H1 (cell line): Measurements from ENCODE around the gene GRK3. TPM values are rescaled to one million over a fixed set of nuclear protein-coding genes. Genes with fewer than 3 reads are reported as not detected.
"Not testable (repeated sequence)": the region's sequence is repeated elsewhere in the genome, so short reads cannot be mapped to it uniquely, and the experiment has no call there.

Experiments
- CTCF ChIA-PET: fragments of 300-600 bp; sonication (Branson Sonifier 250); formaldehyde crosslinking; loops from one replicate; lab custom pipeline; 2021; ENCODE audit not compliant: partially characterized antibody; lab: Charles Lee
- POLR2A ChIA-PET: fragments of 300-600 bp; sonication (Branson Sonifier 250); formaldehyde crosslinking; loops from one replicate; lab custom pipeline; 2021; ENCODE audit warnings: inconsistent platforms; ENCODE audit not compliant: partially characterized antibody; lab: Charles Lee
- DNase-seq, 2 experiments: peaks; one replicate each; pipeline versions ENCODE4 v3.0.0 to v3.0.0-alpha.2; 2010 to 2022; ENCODE audit warnings: low spot score in 2 of 2, low read depth in 1 of 2, mixed read lengths in 1 of 2
- FAIRE-seq: peaks from 2 replicates; lab custom pipeline; 2011; peaks lifted over from hg19 to GRCh38; lab: Jason Lieb, UNC
- H2AFZ ChIP-seq: 2 replicates; pipeline ENCODE4 v1.8.1; 2012; ENCODE audit warnings: low read length, inconsistent platforms
- H2AK5ac ChIP-seq: 2 replicates; pipeline ENCODE4 v1.6.1; 2013; ENCODE audit warnings: low read depth, low read length
- H2BK120ac ChIP-seq: replicated peaks from 2 replicates; pipeline ENCODE3; 2013; ENCODE audit warnings: low read depth, low read length, inconsistent platforms
- H2BK12ac ChIP-seq: 2 replicates; pipeline ENCODE4 v1.6.1; 2013; ENCODE audit warnings: low read depth, low read length
- H2BK15ac ChIP-seq: 2 replicates; pipeline ENCODE4 v1.6.1; 2013; ENCODE audit warnings: low read length
- H2BK20ac ChIP-seq: 2 replicates; pipeline ENCODE4 v1.6.1; 2013; ENCODE audit warnings: low read length
- H2BK5ac ChIP-seq: 2 replicates; pipeline ENCODE4 v1.6.1; 2013; ENCODE audit warnings: low read depth, low read length
- H3K14ac ChIP-seq: 2 replicates; pipeline ENCODE4 v1.6.1; 2013; ENCODE audit warnings: inconsistent platforms; ENCODE audit not compliant: insufficient read length
- H3K18ac ChIP-seq: 2 replicates; pipeline ENCODE4 v1.6.1; 2013; ENCODE audit warnings: low read length; ENCODE audit errors: extremely low read depth
- H3K23ac ChIP-seq: 2 replicates; pipeline ENCODE4 v1.6.1; 2013; ENCODE audit warnings: inconsistent platforms; ENCODE audit not compliant: insufficient read length
- H3K23me2 ChIP-seq: 2 replicates; pipeline ENCODE4 v1.6.1; 2013; ENCODE audit warnings: low read depth, low read length
- H3K27ac ChIP-seq: 2 replicates; pipeline ENCODE4 v1.6.1; 2011; ENCODE audit warnings: low read depth, low read length, inconsistent platforms
- H3K27me3 ChIP-seq, 4 experiments: replicated peaks in 1 of 4; 1 replicate in 1 of 4; 2 replicates in 3 of 4; pipeline versions ENCODE4 v1.6.1 to v1.8.1; 2011 to 2013; ENCODE audit warnings: low read length in 3 of 4, mild to moderate bottlenecking in 3 of 4, inconsistent platforms in 2 of 4, mixed read lengths in 2 of 4, moderate library complexity in 1 of 4; ENCODE audit not compliant: control insufficient read depth in 3 of 4, insufficient read depth in 3 of 4; ENCODE audit errors: extremely low read depth in 1 of 4
- H3K36me3 ChIP-seq, 4 experiments: 2 replicates each; pipeline versions ENCODE4 v1.6.1 to v1.8.1; 2011 to 2013; ENCODE audit warnings: mild to moderate bottlenecking in 4 of 4, low read length in 3 of 4, moderate library complexity in 2 of 4, control low read depth in 1 of 4, inconsistent platforms in 1 of 4; ENCODE audit not compliant: insufficient read depth in 4 of 4, control insufficient read depth in 2 of 4
- H3K4ac ChIP-seq: replicated peaks from 2 replicates; pipeline ENCODE3; 2013; ENCODE audit warnings: low read length, low read depth, mixed read lengths, inconsistent platforms; ENCODE audit not compliant: insufficient read length
- H3K4me1 ChIP-seq, 4 experiments: replicated peaks in 1 of 4; 1 replicate in 1 of 4; 2 replicates in 3 of 4; pipeline versions ENCODE4 v1.6.1 to v1.8.1; 2011 to 2013; ENCODE audit warnings: low read length in 3 of 4, inconsistent platforms in 2 of 4, mixed read lengths in 1 of 4; ENCODE audit not compliant: insufficient read depth in 4 of 4, control insufficient read depth in 3 of 4
- H3K4me2 ChIP-seq, 2 experiments: 2 replicates each; pipeline versions ENCODE4 v1.6.1 to v1.8.1; 2011 to 2013; ENCODE audit warnings: low read depth in 2 of 2, low read length in 2 of 2, control low read depth in 1 of 2, inconsistent platforms in 1 of 2, mild to moderate bottlenecking in 1 of 2; ENCODE audit not compliant: insufficient read depth in 1 of 2
- H3K4me3 ChIP-seq, 4 experiments: fragments of 200-600, 300-600 bp in 1 of 4; sonication (generic), shearing (Covaris generic), sonication (Bioruptor Twin) in 1 of 4; 2 replicates each; pipeline versions ENCODE4 v1.5.1 to v1.8.1; 2011 to 2016; ENCODE audit warnings: low read length in 4 of 4, low read depth in 3 of 4, control low read depth in 2 of 4, inconsistent platforms in 2 of 4, mild to moderate bottlenecking in 2 of 4, mixed read lengths in 1 of 4, moderate library complexity in 1 of 4; ENCODE audit not compliant: insufficient read depth in 2 of 4; ENCODE audit errors: extremely low read depth in 1 of 4
- H3K56ac ChIP-seq: replicated peaks from 2 replicates; pipeline ENCODE3; 2013; ENCODE audit warnings: low read depth, mild to moderate bottlenecking, mixed read lengths, low read length, inconsistent platforms; ENCODE audit not compliant: insufficient read length
- H3K79me1 ChIP-seq: 2 replicates; pipeline ENCODE4 v1.6.1; 2013; ENCODE audit warnings: low read depth, low read length, control low read depth
- H3K79me2 ChIP-seq, 2 experiments: 2 replicates each; pipeline versions ENCODE4 v1.6.1 to v1.8.1; 2012 to 2013; ENCODE audit warnings: low read length in 2 of 2, mild to moderate bottlenecking in 2 of 2, inconsistent platforms in 1 of 2; ENCODE audit not compliant: insufficient read depth in 2 of 2, control insufficient read depth in 1 of 2
- H3K9ac ChIP-seq, 4 experiments: replicated peaks in 1 of 4; 1 replicate in 1 of 4; 2 replicates in 3 of 4; pipeline versions ENCODE4 v1.6.1 to v1.8.1; 2011 to 2013; ENCODE audit warnings: low read depth in 3 of 4, low read length in 3 of 4, control low read depth in 2 of 4, mild to moderate bottlenecking in 2 of 4, moderate library complexity in 2 of 4, inconsistent platforms in 1 of 4; ENCODE audit errors: extremely low read depth in 1 of 4
- H3K9me3 ChIP-seq, 2 experiments: 2 replicates each; pipeline versions ENCODE4 v1.6.1 to v1.8.1; 2012 to 2013; ENCODE audit warnings: mild to moderate bottlenecking in 2 of 2, moderate library complexity in 2 of 2, control low read depth in 1 of 2, inconsistent platforms in 1 of 2, low read depth in 1 of 2, low read length in 1 of 2, mixed read lengths in 1 of 2; ENCODE audit not compliant: insufficient read depth in 2 of 2
- H4K20me1 ChIP-seq, 2 experiments: replicated peaks in 1 of 2; 2 replicates each; pipeline versions ENCODE3 to v1.8.1; 2011 to 2013; ENCODE audit warnings: inconsistent platforms in 2 of 2, low read length in 2 of 2, mild to moderate bottlenecking in 1 of 2; ENCODE audit not compliant: insufficient read depth in 2 of 2, control insufficient read depth in 1 of 2
- H4K5ac ChIP-seq: 2 replicates; pipeline ENCODE4 v1.6.1; 2013; ENCODE audit warnings: low read length, low read depth, mixed read lengths, inconsistent platforms; ENCODE audit not compliant: insufficient read length
- H4K8ac ChIP-seq: 2 replicates; pipeline ENCODE4 v1.8.0; 2013; ENCODE audit warnings: mild to moderate bottlenecking, moderate library complexity, low read length, inconsistent platforms; ENCODE audit not compliant: insufficient read depth; ENCODE audit errors: extremely low read depth
- H4K91ac ChIP-seq: replicated peaks from 2 replicates; pipeline ENCODE3; 2013; ENCODE audit warnings: low read length, mixed read lengths, inconsistent platforms; ENCODE audit not compliant: insufficient read length
- WGBS, 2 experiments: shearing (Covaris generic) in 1 of 2; methylation state at CpG; one replicate each; pipeline versions ENCODE4 v1.1.6 to v1.1.7; 2013 to 2015; ENCODE audit warnings: low lambda C conversion rate in 2 of 2, mixed read lengths in 2 of 2, inconsistent platforms in 1 of 2, low coverage in 1 of 2, missing lambda C conversion rate in 1 of 2; ENCODE audit not compliant: insufficient replicate concordance in 2 of 2, insufficient coverage in 1 of 2, insufficient read length in 1 of 2; ENCODE audit errors: extremely low coverage in 1 of 2, missing lambda C conversion rate in 1 of 2; 5-methylcytosine and 5-hydroxymethylcytosine counted together
- polyA plus RNA-seq, 7 experiments: library from polyadenylated mRNA; depleted of rRNA in 3 of 7; stranded (reverse) in 5 of 7; unstranded in 2 of 7; fragments of >200 nt in 5 of 7; fragments of 200-250 nt in 2 of 7; gene quantifications; 1 replicate in 5 of 7; 2 replicates in 1 of 7; 4 replicates in 1 of 7; pipeline versions ENCODE4 v1.2.1 to v1.2.3, GENCODE V29; 2011 to 2013; ENCODE audit warnings: missing spikeins in 2 of 7, mixed read lengths in 2 of 7
- total RNA-seq: library from RNA; stranded (reverse); fragmentation: NEBNext Ultra II Directional; extraction: Animal tissue kit (Norgen Biotek cat#: 25700); gene quantifications from 2 replicates; pipeline ENCODE4 v1.2.1, GENCODE V29; 2021

Gene GRK3
- total and polyA plus RNA-seq, 2 of the 8 experiments (the other 6 are each of a cell fraction or from before 2014, with no cell fraction given) = 7.5 to 35.3 TPM

DNA sequence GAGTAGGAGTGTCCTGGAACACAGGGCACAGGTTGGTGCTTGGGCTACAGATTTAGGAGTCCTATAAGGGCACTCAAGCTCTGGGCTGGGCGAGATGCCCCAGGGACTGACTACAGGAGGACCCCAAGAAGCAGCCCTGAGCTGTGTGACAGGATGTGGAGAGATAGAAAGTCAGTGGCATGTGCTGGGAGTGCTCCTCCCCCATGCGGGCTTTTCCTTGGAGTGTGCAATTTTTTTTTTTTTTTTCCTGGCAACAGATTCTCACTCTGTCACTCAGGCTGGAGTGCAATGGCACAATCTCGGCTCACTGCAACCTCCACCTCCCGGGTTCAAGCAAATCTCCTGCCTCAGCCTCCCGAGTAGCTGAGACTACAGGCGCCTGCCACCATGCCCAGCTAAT, 144.0 kb downstream of the GRK3 start:
- H3K14ac ChIP-seq, H3K4me3 ChIP-seq, H3K36me3 ChIP-seq, H4K8ac ChIP-seq, H3K79me1 ChIP-seq, H4K5ac ChIP-seq, FAIRE-seq, H3K79me2 ChIP-seq, POLR2A ChIA-PET, H2BK12ac ChIP-seq, H2BK15ac ChIP-seq, H3K4me1 ChIP-seq, H4K91ac ChIP-seq, H3K23ac ChIP-seq, H3K27ac ChIP-seq, H4K20me1 ChIP-seq, H3K23me2 ChIP-seq, H3K9me3 ChIP-seq, H3K18ac ChIP-seq, DNase-seq, H3K27me3 ChIP-seq, H2BK20ac ChIP-seq, H3K9ac ChIP-seq, H2AK5ac ChIP-seq, H2AFZ ChIP-seq, H3K4ac ChIP-seq, H2BK120ac ChIP-seq, H3K4me2 ChIP-seq, H3K56ac ChIP-seq: not testable (repeated sequence)
- CTCF ChIA-PET = interaction anchor here (0.7 to 1.2 kb wide), 2 partner anchors 18 to 154 kb away, joined by 3 to 4 read pairs; no protein-coding TSS in a partner anchor
- peak overlapping the region; percentile 46; the same call in 1 of the 2 replicates for H2BK5ac ChIP-seq
- WGBS, 2 experiments = 93% methylated on average over 6 of the region's 6 CpGs; no CpG with 5 or more reads in 1 of the 2 experiments
